ENCODE measurements around the gene ARHGAP22. TPM values are rescaled to one million over a fixed set of nuclear protein-coding genes. Genes with fewer than 3 reads are reported as not detected.

ARHGAP22 gene
- total RNA-seq, 1 donor: 22.9 TPM

GRCh38 chr10:48576501-48576900 is 28.4 kb downstream of the ARHGAP22 start:
- no peak for DNase-seq (ENCODE audit: low read depth)
- no peak overlapping the region for H3K4me3 ChIP-seq (ENCODE audit: low read depth, low read length)
- no peak for TF ChIP-seq CTCF (IDR thresholded peaks at IDR 0.05; ENCODE audit: insufficient read depth, low read depth, low read length)

- H3K4me3 ChIP-seq (ENCODE audit: low read depth, low read length): no peak overlapping the region
- DNase-seq (ENCODE audit: low read depth): no peak
- no peak for TF ChIP-seq CTCF (IDR thresholded peaks at IDR 0.05; ENCODE audit: insufficient read depth, low read depth, low read length)
Observed at GRCh38 chr10:48575901-48576300, 29.0 kb downstream of the ARHGAP22 start.

GRCh38 chr10:48574817-48575380 is 30.0 kb downstream of the ARHGAP22 start:
- H3K4me3 ChIP-seq (ENCODE audit: low read depth, low read length): no peak overlapping the region
- no peak for TF ChIP-seq CTCF (IDR thresholded peaks at IDR 0.05; ENCODE audit: insufficient read depth, low read depth, low read length)
- no peak for DNase-seq (ENCODE audit: low read depth)

GRCh38 chr10:48574322-48574796 is 30.5 kb downstream of the ARHGAP22 start:
- DNase-seq (ENCODE audit: low read depth): no peak
- no peak for TF ChIP-seq CTCF (IDR thresholded peaks at IDR 0.05; ENCODE audit: insufficient read depth, low read depth, low read length)
- H3K4me3 ChIP-seq (ENCODE audit: low read depth, low read length): no peak overlapping the region

- no peak overlapping the region for H3K4me3 ChIP-seq (ENCODE audit: low read depth, low read length)
- TF ChIP-seq CTCF (IDR thresholded peaks at IDR 0.05; ENCODE audit: insufficient read depth, low read depth, low read length): no peak
- DNase-seq (ENCODE audit: low read depth): no peak
Observed at GRCh38 chr10:48573045-48573444, 31.8 kb downstream of the ARHGAP22 start.

- no peak for DNase-seq (ENCODE audit: low read depth)
- TF ChIP-seq CTCF (IDR thresholded peaks at IDR 0.05; ENCODE audit: insufficient read depth, low read depth, low read length): no peak
- no peak overlapping the region for H3K4me3 ChIP-seq (ENCODE audit: low read depth, low read length)
Observed at GRCh38 chr10:48572414-48572813, 32.5 kb downstream of the ARHGAP22 start.

GRCh38 chr10:48568546-48568945 is 36.3 kb downstream of the ARHGAP22 start:
- no peak for TF ChIP-seq CTCF (IDR thresholded peaks at IDR 0.05; ENCODE audit: insufficient read depth, low read depth, low read length)
- no peak overlapping the region for H3K4me3 ChIP-seq (ENCODE audit: low read depth, low read length)

More at GRCh38 chr10:48568546-48568945, 36.3 kb downstream of the ARHGAP22 start:
- DNase-seq (ENCODE audit: low read depth): no peak
